ENCODE measurements around the gene NAV2.

The NAV2 gene

GRCh38 chr11:20160425-20161229 lies 448.0 kb downstream of the NAV2 start, which contains the start of gene DBX1:
TSS of gene DBX1 (minus strand) at chr11:20160475. CDS start at chr11:20160324, 151 bp downstream.
- TF ChIP-seq CTCF (conservative IDR thresholded peaks at IDR 0.05; ENCODE audit: low read length), result no peak
- H3K4me3 ChIP-seq (ENCODE audit: low read length), result no peak within 1 kb of the TSS
- DNase-seq (ENCODE audit: low read depth), result no peak

- no peak for DNase-seq (ENCODE audit: low read depth)
- TF ChIP-seq CTCF (conservative IDR thresholded peaks at IDR 0.05; ENCODE audit: low read length), result no peak
These were observed 448.7 kb downstream of the NAV2 start for GRCh38 chr11:20161230-20161918.

GRCh38 chr11:20161923-20162744 lies 449.5 kb downstream of the NAV2 start:
- no peak for TF ChIP-seq CTCF (conservative IDR thresholded peaks at IDR 0.05; ENCODE audit: low read length)
- H3K4me3 ChIP-seq (ENCODE audit: low read length), result no peak overlapping the region
- no peak for DNase-seq (ENCODE audit: low read depth)

More at GRCh38 chr11:20161230-20161918, 448.7 kb downstream of the NAV2 start:
- H3K4me3 ChIP-seq (ENCODE audit: low read length), result no peak overlapping the region

- TF ChIP-seq CTCF (conservative IDR thresholded peaks at IDR 0.05; ENCODE audit: low read length), result no peak
- H3K4me3 ChIP-seq (ENCODE audit: low read length), result peak overlapping the region; percentile 41
- peak; percentile 24 for DNase-seq (ENCODE audit: low read depth)
These were observed 450.5 kb downstream of the NAV2 start for GRCh38 chr11:20162824-20163782.

- peak overlapping the region; percentile 41 for H3K4me3 ChIP-seq (ENCODE audit: low read length)
- no peak for TF ChIP-seq CTCF (conservative IDR thresholded peaks at IDR 0.05; ENCODE audit: low read length)
- no peak for DNase-seq (ENCODE audit: low read depth)
These were observed 451.3 kb downstream of the NAV2 start for GRCh38 chr11:20163783-20164481.
